NK-92 (cell line): ENCODE results near the gene SLC7A10.
"Not testable (repeated sequence)": the region's sequence is repeated elsewhere in the genome, so short reads cannot be mapped to it uniquely, and the experiment has no call there.

Experiments
- DNase-seq: peaks from one replicate; lab custom pipeline; 2025; ENCODE audit not compliant: unreplicated experiment; lab: John Stamatoyannopoulos, UW

Gene SLC7A10

GRCh38 chr19:33203529-33203928, 22.1 kb downstream of the SLC7A10 start:
- no peak for DNase-seq

DNA sequence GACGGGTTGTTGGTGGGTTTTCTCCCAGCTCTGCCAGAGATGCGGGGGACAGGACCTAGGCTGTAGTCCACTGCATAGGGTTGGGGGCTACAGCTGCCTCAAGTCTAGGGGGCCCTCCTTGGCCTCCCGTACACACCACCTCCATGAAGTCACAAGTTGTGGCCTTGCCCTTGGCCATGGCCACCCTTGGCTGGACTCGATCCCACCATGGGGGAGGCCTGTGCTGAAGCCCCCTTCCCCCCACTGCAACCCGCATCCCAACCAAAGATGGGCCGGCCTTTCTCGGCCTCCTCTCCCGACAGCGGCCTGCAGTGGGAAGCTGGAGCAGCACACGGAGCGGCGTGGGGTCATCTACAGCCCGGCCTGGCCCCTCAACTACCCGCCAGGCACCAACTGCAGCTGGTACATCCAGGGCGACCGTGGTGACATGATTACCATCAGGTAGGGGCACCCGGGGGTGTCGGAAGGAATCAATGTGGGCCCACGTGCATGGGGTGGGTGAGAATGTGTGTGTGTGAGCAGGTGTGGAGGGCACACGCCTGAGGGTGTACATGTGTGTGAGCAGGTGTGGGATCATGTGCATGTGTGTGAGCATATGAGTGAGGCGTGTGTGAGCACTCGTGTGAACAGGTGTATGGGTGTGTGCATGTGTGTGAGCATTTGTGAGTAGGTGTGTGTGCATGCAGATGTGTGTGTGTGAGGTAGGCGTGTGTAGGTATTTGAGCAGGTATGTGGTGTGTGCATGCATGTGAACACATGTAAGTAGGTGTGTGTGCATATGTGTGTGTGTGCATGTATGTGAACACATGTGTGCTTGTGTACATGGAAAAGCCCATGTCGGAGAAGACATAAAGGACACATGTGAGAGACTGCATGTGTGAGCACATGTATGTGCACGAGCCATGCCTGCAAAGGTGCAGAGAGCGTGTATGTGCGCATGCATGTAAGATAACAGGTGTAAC, 22.8 kb downstream of the SLC7A10 start:
- DNase-seq: no peak

DNA sequence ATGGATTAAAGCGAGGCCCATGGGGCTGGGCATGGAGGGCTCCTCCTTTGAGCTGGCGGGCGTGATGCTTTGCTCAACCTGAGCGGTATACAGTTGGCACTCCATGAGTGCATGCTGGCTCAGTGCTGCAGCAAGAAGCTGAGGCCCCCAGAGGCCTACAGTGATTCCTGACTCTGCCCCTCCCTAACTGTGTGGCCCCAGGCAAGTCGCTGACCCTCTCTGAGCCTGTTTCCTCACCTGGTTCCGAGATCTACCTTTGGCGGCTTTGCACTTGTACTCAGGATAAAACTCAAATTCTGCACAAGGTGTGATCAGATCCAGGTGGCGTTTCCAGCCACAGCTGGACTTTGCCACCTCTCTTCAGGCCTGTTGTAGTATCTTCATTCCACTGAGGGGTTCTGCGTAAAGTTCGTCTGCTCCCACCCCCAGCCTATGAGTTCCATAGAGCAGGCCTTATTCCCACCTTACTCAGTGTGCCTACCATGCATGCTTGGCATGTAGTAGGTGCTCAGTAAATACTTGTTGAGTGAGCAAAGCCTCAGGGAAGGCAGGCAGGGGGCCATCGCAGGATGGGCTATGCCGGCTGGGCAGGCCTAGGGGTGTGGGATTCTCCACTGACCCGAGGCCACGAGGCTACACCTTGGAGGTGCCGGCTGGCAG, 23.6 kb downstream of the SLC7A10 start:
- no peak for DNase-seq

DNA sequence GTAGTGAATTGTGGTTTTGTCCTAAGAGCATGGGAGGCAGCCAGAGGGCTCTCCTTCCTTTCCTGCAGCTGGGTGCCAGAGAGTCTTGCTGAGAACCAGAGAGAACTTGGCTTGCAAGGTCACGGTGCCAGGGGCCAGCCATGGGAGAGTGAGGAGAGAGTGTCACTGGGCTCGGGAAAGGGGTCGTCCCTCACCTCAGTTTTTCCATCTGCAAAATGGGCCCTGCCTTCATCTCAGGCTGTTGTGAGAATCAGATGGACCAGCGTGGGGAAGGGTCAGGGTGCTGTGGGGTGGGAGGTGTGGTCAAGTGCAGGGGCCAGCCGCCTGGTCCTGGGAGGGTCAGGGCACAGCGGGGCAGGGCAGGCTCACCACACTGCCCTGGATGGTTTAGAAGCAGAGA, 24.2 kb downstream of the SLC7A10 start:
- no peak for DNase-seq

DNA sequence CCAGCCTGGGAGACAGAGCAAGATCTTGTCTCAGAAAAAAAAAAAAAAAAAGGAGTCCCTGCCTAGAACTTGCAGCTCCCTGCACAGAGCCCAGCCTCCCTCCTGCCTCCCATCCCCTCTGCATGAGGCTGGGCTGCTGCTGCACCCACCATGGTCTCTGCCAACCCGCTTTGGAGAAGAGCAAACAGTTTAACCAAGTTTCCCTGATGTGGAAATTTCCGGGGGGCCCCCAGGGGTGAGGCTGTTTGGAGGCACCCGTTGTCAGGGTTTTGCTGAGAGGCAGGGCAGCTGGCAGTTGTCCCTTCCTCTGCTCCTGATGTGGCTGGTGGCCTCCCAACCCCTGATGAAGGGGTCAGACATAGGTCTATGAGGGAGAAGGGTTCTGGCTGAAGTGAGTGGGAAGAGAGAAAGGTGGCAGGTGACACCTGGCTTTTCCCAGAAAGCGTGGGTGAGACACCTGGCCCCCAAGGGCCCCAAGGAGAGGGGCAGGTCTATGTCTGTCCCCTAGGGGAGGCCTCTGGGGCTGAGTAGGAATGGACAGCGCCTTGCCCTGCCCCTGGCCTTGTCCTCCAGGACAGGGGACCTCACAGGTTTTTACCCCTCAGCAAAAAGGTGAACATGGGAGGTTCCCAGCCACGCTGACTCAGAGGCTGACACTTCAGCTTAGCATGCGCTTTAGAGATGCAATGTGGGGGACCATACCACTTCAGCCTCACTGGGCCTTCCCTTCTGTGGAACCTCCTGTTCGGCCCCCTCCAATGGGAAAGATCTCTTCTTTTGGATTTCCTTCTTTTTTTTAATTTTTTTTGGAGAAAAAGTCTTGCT, 26.0 kb downstream of the SLC7A10 start:
- DNase-seq: no peak

DNA sequence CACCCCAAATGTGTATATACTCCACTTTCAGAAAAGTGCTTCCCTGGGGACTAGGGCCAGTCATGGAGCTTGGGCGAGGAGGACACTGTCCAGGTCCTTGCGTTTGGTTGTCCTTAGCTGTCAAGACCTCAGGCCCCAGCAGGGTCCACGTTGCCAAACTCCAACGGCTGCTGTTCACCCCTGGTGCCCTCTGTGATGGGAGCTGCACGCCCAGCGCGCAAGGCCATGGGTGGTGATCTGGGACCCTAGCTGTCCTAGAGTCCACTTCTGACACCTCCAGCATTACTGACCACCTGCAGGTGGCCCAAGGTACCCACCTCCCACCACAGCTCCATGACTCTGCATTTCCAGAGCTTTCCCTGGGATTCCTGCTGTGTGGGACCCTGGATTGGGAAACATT, 27.5 kb downstream of the SLC7A10 start:
- no peak for DNase-seq

DNA sequence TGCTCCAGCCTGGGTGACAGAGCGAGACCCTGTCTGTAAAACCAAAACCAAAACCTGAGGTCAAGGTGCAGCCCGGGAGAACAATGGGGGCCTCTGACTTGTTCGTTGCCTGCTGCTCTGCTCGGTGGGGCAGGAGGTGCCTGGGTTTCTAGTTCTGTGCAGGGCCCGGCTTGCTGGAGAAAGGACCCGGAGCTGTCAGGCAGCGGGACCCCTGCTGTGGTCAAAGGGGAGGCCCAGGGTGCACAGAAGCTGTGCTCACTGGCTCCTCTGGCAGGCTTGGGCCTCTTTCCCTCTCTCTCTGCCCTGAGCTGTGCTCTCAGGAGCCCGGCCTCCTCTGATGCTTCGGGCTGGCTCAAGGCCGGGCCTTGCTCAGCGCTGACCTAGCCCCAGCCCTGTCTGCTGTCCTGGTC, 28.1 kb downstream of the SLC7A10 start:
- no peak for DNase-seq

GRCh38 chr19:33196446-33197193, 29.0 kb downstream of the SLC7A10 start:
- no peak for DNase-seq

DNA sequence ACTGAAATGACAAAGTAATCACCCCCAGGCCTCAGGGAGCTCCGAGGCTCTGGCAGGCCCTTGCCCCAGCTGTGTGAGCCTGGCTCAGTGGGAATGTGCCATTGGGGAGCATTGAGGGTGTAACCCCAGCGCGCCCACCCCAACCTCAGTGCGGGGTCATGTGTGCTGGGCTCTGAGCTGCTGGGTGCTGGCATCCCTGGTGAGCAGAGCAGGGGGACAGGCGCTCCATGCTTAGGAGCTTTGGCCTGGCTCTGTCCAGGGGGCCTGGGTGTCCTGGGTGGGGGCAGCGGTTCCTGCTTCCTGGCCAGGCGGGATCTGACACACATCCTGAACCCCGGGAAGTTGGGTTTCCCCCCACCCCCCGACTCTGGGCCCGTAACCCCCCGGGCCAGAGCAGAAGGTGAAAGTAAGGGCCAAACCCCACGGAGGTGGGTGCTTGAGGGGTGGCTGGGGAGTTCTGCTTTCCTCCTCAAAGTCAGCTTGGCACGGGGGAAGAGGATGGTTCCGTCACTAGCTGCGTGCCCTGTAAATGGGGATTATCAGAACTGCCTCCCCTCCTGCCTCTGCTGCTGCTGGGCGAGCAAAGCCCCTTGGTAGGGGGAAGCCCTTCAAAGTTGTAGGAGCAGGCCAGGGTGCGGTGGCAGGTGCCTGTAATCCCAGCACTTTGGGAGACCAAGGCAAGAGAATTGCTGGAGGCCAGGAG, 29.9 kb downstream of the SLC7A10 start:
- no peak for DNase-seq

- no peak for DNase-seq
These were observed 30.6 kb downstream of the SLC7A10 start for GRCh38 chr19:33194886-33195644.

DNA sequence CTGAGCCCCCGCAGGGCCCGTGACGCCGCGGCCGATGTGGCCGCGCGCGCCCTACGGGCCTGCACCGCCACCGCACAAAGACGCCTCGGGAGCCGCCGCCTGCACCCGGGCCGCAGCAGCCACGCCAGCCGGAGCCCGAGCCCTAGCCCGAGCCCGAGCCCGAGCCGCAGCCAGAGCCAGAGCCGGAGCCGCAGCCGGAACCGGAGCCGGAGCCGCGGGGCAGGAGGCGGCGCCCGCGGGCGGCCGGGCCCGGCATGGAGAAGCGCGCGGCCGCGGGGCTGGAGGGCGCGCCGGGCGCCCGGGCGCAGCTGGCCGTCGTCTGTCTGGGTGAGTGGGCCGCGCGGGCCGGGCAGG, 31.1 kb downstream of the SLC7A10 start:
- no peak for DNase-seq

GRCh38 chr19:33193865-33194362, 31.7 kb downstream of the SLC7A10 start, which contains the start of gene LRP3:
Gene LRP3, plus strand, starts transcription at chr19:33194330. Its CDS starts 456 bp downstream, at chr19:33194786.
- DNase-seq: no peak

GRCh38 chr19:33193269-33193864, 32.3 kb downstream of the SLC7A10 start:
- DNase-seq: no peak

- DNase-seq: no peak
These were observed 33.6 kb downstream of the SLC7A10 start for GRCh38 chr19:33192010-33192409.

DNA sequence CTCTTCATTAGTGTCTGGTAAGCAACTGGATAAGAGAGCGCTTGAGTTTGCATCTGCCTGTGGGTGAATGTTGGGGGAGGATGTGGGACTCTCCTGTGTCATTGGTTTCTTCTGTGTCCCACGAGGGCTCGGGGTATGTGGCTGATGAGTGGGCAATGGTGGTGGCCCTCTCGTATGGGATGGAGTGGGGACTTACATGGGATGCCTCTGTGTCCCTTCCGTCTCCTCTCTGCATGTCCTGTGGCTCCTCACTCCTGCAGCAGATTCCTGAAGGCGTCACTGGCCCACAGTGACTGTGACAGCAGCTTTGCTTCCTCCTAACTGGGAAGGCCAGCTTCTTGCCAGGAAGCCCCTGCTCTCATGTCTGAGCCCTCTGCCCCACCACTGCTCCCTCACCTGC, 34.1 kb downstream of the SLC7A10 start:
- no peak for DNase-seq

- DNase-seq: not testable (repeated sequence)
These were observed 34.6 kb downstream of the SLC7A10 start for GRCh38 chr19:33191092-33191491.

DNA sequence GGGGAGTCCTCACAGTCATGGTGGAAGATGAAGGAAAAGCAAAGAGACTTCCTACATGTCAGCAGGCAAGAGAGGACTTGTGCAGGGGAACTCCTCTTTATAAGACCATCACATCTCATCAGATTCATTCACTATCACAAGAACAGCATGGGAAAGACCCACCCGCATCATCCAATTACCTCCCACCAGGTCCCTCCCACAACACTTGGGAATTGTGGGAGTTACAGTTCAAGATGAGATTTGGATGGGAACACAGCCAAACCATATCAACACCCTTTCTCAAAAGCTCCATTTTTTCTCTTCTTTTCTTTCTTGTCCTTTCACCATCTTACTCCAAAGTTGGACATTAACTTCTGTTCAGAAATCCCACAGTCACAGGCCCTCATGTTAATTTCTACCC, 36.2 kb downstream of the SLC7A10 start:
- no peak for DNase-seq

DNA sequence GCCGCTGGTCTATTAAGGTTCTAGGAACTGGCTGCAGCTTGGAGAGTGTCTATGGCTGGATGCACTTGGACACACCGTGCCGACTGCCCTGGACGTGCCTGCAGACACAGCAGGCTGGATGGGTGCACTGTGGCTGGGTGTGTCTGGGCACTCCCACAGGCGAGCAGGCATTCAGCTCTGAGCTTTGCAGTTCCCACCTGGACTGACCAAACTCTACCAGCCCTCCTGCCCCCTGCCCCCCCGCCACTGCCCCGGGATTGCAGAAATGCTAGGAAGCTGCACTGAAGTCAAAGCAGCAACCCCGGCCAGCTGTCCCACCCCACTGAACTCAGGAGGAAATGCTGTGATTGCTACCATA, 38.5 kb downstream of the SLC7A10 start:
- DNase-seq: no peak
